GM20000 (cell line): ENCODE data around the gene TRIM42.

Experiments used
- DNase-seq: peaks from one replicate; pipeline ENCODE4 v3.0.0; 2012; ENCODE audit warnings: low spot score
- TF ChIP-seq, protein P1 (sequence below): IDR thresholded peaks from 2 replicates; pipeline ENCODE4 v1.5.1; 2012; ENCODE audit warnings: mild to moderate bottlenecking, control low read depth; ENCODE audit errors: extremely low read depth, missing control alignments

TRIM42 gene

GRCh38 chr3:140742116-140742515 is 64.3 kb downstream of the TRIM42 start:
- TF ChIP-seq, protein P1, sequence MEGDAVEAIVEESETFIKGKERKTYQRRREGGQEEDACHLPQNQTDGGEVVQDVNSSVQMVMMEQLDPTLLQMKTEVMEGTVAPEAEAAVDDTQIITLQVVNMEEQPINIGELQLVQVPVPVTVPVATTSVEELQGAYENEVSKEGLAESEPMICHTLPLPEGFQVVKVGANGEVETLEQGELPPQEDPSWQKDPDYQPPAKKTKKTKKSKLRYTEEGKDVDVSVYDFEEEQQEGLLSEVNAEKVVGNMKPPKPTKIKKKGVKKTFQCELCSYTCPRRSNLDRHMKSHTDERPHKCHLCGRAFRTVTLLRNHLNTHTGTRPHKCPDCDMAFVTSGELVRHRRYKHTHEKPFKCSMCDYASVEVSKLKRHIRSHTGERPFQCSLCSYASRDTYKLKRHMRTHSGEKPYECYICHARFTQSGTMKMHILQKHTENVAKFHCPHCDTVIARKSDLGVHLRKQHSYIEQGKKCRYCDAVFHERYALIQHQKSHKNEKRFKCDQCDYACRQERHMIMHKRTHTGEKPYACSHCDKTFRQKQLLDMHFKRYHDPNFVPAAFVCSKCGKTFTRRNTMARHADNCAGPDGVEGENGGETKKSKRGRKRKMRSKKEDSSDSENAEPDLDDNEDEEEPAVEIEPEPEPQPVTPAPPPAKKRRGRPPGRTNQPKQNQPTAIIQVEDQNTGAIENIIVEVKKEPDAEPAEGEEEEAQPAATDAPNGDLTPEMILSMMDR, result no peak
- DNase-seq, result no peak

GRCh38 chr3:140748171-140748570 is 70.3 kb downstream of the TRIM42 start:
- no peak for DNase-seq
- TF ChIP-seq, protein P1, result no peak

- DNase-seq, result no peak
- TF ChIP-seq, protein P1, result no peak
Observed at GRCh38 chr3:140748903-140749302, 71.0 kb downstream of the TRIM42 start.
